HG03575 (cell line): ENCODE results near the gene RGS6.

ENCODE experiments used
- ATAC-seq: cut with Tn5 transposase; IDR thresholded peaks from one replicate; pipeline ENCODE4 v1.9.1; 2021; ENCODE audit not compliant: unreplicated experiment, insufficient number of reproducible peaks, low FRiP score; ENCODE audit errors: extremely low read depth

Gene RGS6

GRCh38 chr14:72318648-72319047 is 386.4 kb downstream of the RGS6 start:
- ATAC-seq = no peak

GRCh38 chr14:72332046-72332445 is 399.8 kb downstream of the RGS6 start:
- ATAC-seq = no peak

DNA sequence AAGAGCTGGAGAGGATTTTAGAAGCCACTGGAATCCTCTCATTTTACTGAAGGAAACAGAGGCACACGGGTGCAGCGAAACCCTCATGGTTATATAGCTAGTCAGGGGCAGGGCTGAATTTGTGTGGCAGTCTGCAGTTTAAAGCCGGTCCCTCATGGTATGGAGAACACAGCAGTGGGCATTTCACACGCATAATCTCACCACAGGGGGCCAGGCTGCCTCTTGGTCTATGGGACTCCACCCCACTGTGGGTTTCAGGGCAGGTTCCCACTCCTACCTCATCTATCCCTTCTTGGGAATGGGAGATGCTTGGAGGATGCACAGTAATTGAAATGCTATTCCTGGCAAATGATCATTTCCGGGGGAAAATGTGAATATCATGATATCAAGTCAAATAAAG is 400.6 kb downstream of the RGS6 start:
- no peak for ATAC-seq

DNA sequence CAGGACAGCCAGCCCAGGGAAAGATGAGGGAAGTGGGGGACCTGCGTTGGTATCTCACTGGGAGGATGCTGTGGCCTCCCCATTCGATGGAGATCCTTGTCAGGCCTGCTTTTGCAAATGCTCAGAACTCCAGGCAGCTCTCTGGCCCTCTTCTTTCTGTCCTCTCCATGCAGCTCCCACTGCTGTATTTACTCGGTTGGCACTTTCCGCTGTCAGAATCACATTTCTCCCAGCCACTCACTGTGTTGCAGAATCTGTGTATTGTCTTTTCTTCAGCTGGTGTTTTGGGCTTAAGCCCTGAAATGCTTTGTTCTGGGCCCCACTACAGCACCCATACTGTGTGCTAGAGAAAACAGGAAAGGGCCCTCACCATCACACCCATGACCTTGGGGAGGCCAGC is 401.1 kb downstream of the RGS6 start:
- ATAC-seq = no peak

GRCh38 chr14:72336311-72336980 is 404.2 kb downstream of the RGS6 start:
- no peak for ATAC-seq

DNA sequence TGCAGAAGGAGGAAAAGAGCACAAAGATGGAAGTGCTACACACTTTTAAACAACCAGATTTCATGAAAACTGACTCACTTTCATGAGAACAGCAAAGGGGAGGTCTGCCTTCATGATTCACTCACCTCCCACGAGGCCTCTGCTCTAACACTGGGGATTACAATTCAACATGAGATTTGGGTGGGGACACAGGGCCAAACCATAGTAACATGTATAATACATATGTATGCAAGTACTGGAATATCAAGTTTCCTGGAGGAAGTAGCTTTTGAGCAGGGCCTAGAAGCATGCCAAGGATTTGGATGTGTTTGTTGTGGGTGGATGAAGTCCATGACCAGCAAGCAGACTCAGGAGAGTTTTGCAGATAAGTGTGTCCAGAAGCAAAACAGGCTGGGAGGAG is 409.0 kb downstream of the RGS6 start:
- no peak for ATAC-seq

GRCh38 chr14:72341686-72342085 is 409.5 kb downstream of the RGS6 start:
- no peak for ATAC-seq

DNA sequence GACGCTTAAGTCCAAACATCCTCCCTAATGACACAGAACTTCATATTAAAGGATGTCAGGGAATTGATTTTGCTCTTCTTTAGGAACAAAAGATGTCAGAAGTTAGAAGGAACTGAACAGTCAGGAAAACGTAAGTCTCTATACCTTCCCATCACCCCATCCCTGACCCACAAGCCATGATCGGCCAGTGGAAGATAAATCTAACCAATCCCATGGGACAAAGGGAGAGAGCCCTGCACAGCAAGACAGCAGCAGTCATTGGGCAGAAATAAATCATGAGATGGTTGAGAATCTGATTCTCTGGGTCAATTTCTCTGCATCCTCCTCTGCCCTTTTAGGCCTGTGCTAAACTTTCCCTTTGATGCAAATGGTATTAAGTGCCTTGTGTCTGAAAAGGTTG is 414.9 kb downstream of the RGS6 start:
- ATAC-seq = no peak

GRCh38 chr14:72350215-72350614 is 418.0 kb downstream of the RGS6 start:
- ATAC-seq = no peak

GRCh38 chr14:72352012-72352411 is 419.8 kb downstream of the RGS6 start:
- no peak for ATAC-seq

GRCh38 chr14:72366619-72367018 is 434.4 kb downstream of the RGS6 start:
- no peak for ATAC-seq

DNA sequence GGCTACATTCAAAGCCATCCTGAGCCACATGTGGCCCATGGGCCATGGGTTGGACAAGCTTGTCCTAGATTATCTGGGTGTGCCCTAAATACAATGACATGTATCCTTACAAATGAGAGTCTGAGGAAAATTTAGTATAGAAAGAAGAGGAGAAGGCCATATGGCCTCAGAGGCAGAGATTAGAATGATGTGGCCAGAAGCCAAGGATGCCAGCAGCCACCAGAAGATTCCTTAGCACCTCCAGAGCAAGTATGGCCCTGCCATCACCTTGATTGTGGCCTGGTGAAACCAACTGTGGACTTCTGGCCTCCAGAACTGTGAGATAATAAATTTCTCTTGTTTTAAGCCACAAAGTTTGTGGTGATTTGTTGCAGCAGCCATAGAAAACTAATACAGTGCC is 436.9 kb downstream of the RGS6 start:
- no peak for ATAC-seq

- no peak for ATAC-seq
Measured at GRCh38 chr14:72377016-72377415, 444.8 kb downstream of the RGS6 start.

DNA sequence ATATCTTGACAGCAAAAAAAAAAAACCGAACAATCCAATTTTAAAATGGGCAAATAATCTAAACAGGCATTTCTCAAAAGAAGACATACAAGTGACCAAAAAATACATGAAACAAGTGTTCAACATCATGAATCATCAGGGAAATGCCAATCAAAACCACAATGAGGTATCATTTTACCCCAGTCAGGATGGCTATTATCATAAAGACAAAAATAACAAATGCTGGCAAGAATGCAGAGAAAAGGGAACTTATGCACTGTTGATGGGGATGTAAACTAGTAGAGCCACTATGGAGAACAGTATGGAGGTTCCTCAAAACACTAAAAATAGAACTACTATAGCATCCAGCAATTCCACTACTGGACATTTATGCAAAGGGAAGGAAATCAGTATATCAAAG is 448.2 kb downstream of the RGS6 start:
- no peak for ATAC-seq

- no peak for ATAC-seq
Measured at GRCh38 chr14:72383865-72384264, 451.6 kb downstream of the RGS6 start.

DNA sequence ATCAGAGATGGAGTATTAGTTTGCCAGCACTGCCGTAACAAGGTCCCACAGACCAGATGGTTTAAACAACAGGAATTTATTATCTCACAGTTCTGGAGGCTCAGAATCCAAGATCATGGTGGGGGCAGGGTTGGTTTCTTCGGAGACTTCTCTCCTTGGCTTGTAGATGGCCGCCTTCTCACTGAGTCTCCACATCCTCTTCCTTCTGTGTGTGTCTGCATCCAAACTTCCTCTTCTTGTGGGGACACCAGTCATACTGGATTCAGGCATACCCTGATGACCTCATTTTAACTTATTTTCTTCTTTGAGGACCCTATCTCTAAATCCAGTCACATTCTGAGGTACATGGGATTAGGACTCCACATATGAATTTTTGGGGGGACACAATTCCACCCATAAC is 455.5 kb downstream of the RGS6 start:
- no peak for ATAC-seq

DNA sequence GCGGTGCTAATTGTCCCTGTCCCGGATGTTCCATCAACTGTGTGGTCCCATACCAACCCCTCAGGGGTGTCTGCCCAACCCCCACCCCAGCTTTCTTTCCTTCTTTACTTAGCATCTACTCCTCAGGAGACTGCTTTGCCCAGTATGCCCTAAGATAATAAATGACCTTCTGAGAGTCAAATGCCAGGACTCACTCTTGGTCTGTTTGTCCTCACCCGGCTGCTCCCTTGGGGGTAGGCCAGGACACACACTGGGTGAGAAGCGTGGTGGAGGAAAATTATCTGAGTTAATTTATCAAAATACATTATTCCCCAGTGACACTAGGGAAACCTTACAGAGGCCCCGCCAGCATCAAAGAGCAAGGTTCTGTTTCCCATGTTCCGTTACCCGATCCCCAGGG is 457.0 kb downstream of the RGS6 start:
- no peak for ATAC-seq

GRCh38 chr14:72401101-72401625 is 468.9 kb downstream of the RGS6 start:
- no peak for ATAC-seq

DNA sequence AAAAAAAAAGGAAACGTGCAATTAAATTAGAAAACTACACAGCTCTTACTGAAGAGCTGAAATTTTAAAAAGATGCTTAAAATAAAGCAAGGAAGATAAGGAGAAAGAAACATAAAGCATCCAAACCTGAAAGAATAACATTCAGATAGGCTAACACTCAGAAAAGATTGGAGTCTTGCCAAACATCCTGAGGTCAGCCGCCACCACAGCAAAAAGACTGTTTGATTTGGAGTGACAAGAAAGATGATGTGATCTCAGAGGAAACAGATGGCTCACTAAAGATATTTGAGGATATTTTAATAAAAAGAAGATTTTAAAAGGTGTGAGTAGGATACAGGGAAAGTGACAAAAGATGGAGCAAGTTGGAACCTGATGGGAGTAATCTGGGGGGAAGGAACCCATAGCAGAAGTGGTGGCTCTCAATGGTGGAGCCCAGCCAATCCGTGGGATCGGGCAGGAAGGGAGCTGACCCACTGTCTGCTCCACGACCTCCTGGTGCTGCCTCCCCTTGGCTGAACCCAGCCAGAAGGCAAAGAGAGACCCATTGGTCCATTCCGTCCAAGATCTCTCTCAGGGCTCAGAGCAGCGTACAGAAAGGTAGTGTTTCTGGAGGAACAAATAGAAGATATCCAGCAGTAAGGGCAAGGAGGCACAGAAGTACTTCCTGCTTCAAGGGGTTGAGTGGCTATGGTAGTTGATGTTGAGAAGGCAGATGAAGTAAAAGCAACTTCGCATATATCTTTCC is 469.6 kb downstream of the RGS6 start:
- ATAC-seq = no peak

DNA sequence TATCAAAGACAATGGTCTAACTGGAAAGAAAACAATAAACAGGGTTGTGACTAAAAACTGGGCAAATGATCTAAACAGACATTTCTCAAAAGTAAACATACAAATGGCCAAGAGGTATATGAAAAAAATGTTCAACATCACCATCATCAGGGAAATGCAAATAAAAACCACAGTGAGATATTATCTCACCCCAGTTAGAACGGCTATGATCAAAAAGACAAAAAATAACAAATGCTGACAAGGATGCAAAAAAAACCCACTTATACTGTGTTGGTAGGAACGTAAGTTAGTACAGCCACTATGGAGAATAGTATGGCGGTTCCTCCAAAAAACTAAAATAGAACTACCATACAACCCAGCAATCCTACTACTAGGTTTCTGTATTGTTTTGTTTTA is 470.1 kb downstream of the RGS6 start:
- ATAC-seq = no peak
